ENCODE results near the gene DCAKD. TPM values are rescaled to one million over a fixed set of nuclear protein-coding genes. Genes with fewer than 3 reads are reported as not detected.

Gene DCAKD
- total RNA-seq, 1 donor from 2014 or later: 42.2 TPM

GRCh38 chr17:45070001-45070400, 18.6 kb upstream of the DCAKD start:
- no peak overlapping the region for H3K4me3 Mint-ChIP-seq (ENCODE audit: unreplicated experiment)
- TF ChIP-seq, protein P1, sequence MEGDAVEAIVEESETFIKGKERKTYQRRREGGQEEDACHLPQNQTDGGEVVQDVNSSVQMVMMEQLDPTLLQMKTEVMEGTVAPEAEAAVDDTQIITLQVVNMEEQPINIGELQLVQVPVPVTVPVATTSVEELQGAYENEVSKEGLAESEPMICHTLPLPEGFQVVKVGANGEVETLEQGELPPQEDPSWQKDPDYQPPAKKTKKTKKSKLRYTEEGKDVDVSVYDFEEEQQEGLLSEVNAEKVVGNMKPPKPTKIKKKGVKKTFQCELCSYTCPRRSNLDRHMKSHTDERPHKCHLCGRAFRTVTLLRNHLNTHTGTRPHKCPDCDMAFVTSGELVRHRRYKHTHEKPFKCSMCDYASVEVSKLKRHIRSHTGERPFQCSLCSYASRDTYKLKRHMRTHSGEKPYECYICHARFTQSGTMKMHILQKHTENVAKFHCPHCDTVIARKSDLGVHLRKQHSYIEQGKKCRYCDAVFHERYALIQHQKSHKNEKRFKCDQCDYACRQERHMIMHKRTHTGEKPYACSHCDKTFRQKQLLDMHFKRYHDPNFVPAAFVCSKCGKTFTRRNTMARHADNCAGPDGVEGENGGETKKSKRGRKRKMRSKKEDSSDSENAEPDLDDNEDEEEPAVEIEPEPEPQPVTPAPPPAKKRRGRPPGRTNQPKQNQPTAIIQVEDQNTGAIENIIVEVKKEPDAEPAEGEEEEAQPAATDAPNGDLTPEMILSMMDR (IDR thresholded peaks at IDR 0.05): no peak
- H3K27ac Mint-ChIP-seq (ENCODE audit: unreplicated experiment): no peak overlapping the region
- H3K36me3 Mint-ChIP-seq (ENCODE audit: unreplicated experiment): peaks cover 19% of the 10 kb centered on the region
- peaks cover 10% of the 10 kb centered on the region for H3K4me1 Mint-ChIP-seq (ENCODE audit: unreplicated experiment)
- H3K9me3 Mint-ChIP-seq (ENCODE audit: unreplicated experiment): no peaks in the 10 kb centered on the region
- no peak for DNase-seq (ENCODE audit: extremely low spot score, unreplicated experiment)
- H3K27me3 Mint-ChIP-seq (ENCODE audit: unreplicated experiment): no peaks in the 10 kb centered on the region

- TF ChIP-seq, protein P1 (IDR thresholded peaks at IDR 0.05): no peak
- H3K4me1 Mint-ChIP-seq (ENCODE audit: unreplicated experiment): peaks cover 16% of the 10 kb centered on the region
- no peak overlapping the region for H3K4me3 Mint-ChIP-seq (ENCODE audit: unreplicated experiment)
- H3K36me3 Mint-ChIP-seq (ENCODE audit: unreplicated experiment): peaks cover 12% of the 10 kb centered on the region
- no peak for DNase-seq (ENCODE audit: extremely low spot score, unreplicated experiment)
- H3K9me3 Mint-ChIP-seq (ENCODE audit: unreplicated experiment): no peaks in the 10 kb centered on the region
- no peaks in the 10 kb centered on the region for H3K27me3 Mint-ChIP-seq (ENCODE audit: unreplicated experiment)
- H3K27ac Mint-ChIP-seq (ENCODE audit: unreplicated experiment): peak overlapping the region; percentile 52
Observed at GRCh38 chr17:45067637-45068036, 16.2 kb upstream of the DCAKD start.

DNA sequence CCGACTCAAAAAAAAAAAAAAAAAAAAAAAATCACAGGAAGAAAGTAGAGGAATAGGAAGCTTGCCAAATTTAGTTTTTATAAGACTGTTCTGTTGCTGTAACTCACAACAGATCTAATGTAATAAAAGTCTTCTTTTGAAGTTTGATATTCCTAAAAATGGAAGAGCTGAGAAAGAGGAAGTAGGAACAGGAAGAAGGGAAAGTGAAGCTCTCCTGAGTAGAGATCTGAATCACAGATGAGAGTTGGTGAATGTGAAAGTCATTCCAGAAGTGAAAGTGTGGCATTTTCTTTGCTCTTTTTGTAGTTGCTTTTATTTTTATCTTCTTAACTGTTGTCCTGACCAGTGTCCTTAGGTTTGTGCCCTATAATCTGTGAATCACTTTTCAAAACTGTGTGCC, 11.8 kb upstream of the DCAKD start:
- no peak overlapping the region for H3K27ac Mint-ChIP-seq (ENCODE audit: unreplicated experiment)

GRCh38 chr17:45061606-45062205, 10.3 kb upstream of the DCAKD start:
- TF ChIP-seq, protein P1 (IDR thresholded peaks at IDR 0.05): no peak
- H3K27me3 Mint-ChIP-seq (ENCODE audit: unreplicated experiment): no peaks in the 10 kb centered on the region
- H3K4me3 Mint-ChIP-seq (ENCODE audit: unreplicated experiment): peak overlapping the region; percentile 98
- H3K4me1 Mint-ChIP-seq (ENCODE audit: unreplicated experiment): peaks cover 32% of the 10 kb centered on the region
- H3K9me3 Mint-ChIP-seq (ENCODE audit: unreplicated experiment): no peaks in the 10 kb centered on the region
- DNase-seq (ENCODE audit: extremely low spot score, unreplicated experiment): no peak
- H3K36me3 Mint-ChIP-seq (ENCODE audit: unreplicated experiment): no peaks in the 10 kb centered on the region
- peak overlapping the region; percentile 96 for H3K27ac Mint-ChIP-seq (ENCODE audit: unreplicated experiment)

More for the DNA sequence above, 11.8 kb upstream of the DCAKD start:
- Mint-ChIP-seq H3K27me3 (ENCODE audit: unreplicated experiment) (no peaks in the 10 kb centered on the region), H3K4me1 (ENCODE audit: unreplicated experiment) (peaks cover 34% of the 10 kb centered on the region), H3K4me3 (ENCODE audit: unreplicated experiment) (no peak overlapping the region), H3K9me3 (ENCODE audit: unreplicated experiment) (no peaks in the 10 kb centered on the region), H3K36me3 (ENCODE audit: unreplicated experiment) (peaks cover 6% of the 10 kb centered on the region)
- TF ChIP-seq, protein P1 (IDR thresholded peaks at IDR 0.05): no peak
- no peak for DNase-seq (ENCODE audit: extremely low spot score, unreplicated experiment)

DNA sequence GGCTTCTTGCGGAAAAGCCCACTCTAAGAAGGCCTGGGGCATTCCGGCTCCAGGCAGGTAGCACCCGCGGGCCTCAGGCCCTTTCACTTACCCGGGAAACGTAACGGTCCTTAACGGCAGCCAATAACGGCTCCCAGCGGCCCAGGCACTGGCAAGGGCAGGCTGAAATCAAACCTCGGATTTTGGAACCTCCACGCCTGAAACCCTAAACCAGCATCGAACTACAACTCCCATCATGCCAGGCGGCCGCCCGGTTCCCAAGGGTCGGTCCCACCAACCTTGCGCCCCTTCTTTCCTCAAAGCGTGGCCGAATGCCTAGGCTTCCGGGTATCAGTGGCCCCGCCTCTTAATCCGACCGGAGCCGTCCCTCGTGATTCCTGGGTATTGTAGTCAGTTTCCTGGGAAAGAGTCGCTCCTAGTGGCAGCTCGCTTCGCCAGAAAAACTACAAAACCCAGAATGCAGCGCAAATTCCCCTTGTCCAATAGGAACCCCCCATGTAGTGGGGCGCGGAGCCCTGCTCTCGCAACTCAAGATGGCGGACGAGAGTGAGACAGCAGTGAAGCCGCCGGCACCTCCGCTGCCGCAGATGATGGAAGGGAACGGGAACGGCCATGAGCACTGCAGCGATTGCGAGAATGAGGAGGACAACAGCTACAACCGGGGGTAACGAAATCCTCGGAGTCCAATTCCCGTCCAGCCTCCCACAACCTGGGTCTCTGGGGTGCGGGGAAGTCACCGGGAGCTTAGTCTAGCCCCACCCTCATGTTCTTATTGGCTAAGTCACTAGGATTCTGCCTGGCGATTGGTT, 9.6 kb upstream of the DCAKD start, which contains the start of gene NMT1:
Gene NMT1 (plus strand): TSS at position 521 of the 809 bp plus-strand sequence. CDS start 13 bp downstream, at position 534.
- TF ChIP-seq, protein P1 (IDR thresholded peaks at IDR 0.05): no peak
- DNase-seq (ENCODE audit: extremely low spot score, unreplicated experiment): peak; percentile 99
- H3K27ac Mint-ChIP-seq (ENCODE audit: unreplicated experiment): peak within 1 kb of the TSS; percentile 96
- H3K4me3 Mint-ChIP-seq (ENCODE audit: unreplicated experiment): peak within 1 kb of the TSS; percentile 98
- peaks cover 32% of the 10 kb centered on the region for H3K4me1 Mint-ChIP-seq (ENCODE audit: unreplicated experiment)
- H3K27me3 Mint-ChIP-seq (ENCODE audit: unreplicated experiment): no peaks in the 10 kb centered on the region
- no peaks in the 10 kb centered on the region for H3K36me3 Mint-ChIP-seq (ENCODE audit: unreplicated experiment)
- H3K9me3 Mint-ChIP-seq (ENCODE audit: unreplicated experiment): no peaks in the 10 kb centered on the region
